CD14-positive monocyte (primary cell): ENCODE results near the gene TP53I13. TPM values are rescaled to one million over a fixed set of nuclear protein-coding genes. Genes with fewer than 3 reads are reported as not detected.

Experiments
- DNase-seq, 3 donors: peaks; one replicate each; pipeline ENCODE4 v3.0.0-alpha.2; 2011 to 2022
- H2AFZ ChIP-seq: 2 replicates; pipeline ENCODE4 v1.6.0; 2012; ENCODE audit warnings: mild to moderate bottlenecking, low read depth, low read length, inconsistent platforms; ENCODE audit not compliant: insufficient read depth, poor library complexity, severe bottlenecking
- H3K27ac ChIP-seq, 2 donors: 1 replicate in 1 of 2; 2 replicates in 1 of 2; pipeline ENCODE4 v1.5.1; 2012 to 2013; ENCODE audit warnings: low read length in 2 of 2, control low read depth in 1 of 2, inconsistent platforms in 1 of 2, low read depth in 1 of 2, mild to moderate bottlenecking in 1 of 2
- H3K27me3 ChIP-seq, 2 donors: one replicate each; pipeline versions ENCODE4 v1.6.0 to v1.6.1; 2011 to 2013; ENCODE audit warnings: low read length in 2 of 2; ENCODE audit not compliant: control insufficient read depth in 2 of 2, insufficient read depth in 2 of 2
- H3K36me3 ChIP-seq, 2 donors: replicated peaks in 1 of 2; 1 replicate in 1 of 2; 2 replicates in 1 of 2; pipeline versions ENCODE4 v1.5.1 to v1.6.1; 2012 to 2013; ENCODE audit warnings: low read length in 2 of 2, control low read depth in 1 of 2, inconsistent platforms in 1 of 2, mild to moderate bottlenecking in 1 of 2; ENCODE audit not compliant: insufficient read depth in 2 of 2, control insufficient read depth in 1 of 2
- H3K4me1 ChIP-seq, 2 donors: 1 replicate in 1 of 2; 2 replicates in 1 of 2; pipeline versions ENCODE4 v1.5.1 to v1.6.1; 2012 to 2013; ENCODE audit warnings: low read length in 2 of 2, control low read depth in 1 of 2, inconsistent platforms in 1 of 2, mild to moderate bottlenecking in 1 of 2, moderate library complexity in 1 of 2; ENCODE audit not compliant: insufficient read depth in 2 of 2, control insufficient read depth in 1 of 2
- H3K4me2 ChIP-seq: replicated peaks from 2 replicates; pipeline ENCODE3; 2012; ENCODE audit warnings: low read length, moderate library complexity, mild to moderate bottlenecking; ENCODE audit not compliant: poor library complexity, severe bottlenecking; ENCODE audit errors: extremely low read depth
- H3K4me3 ChIP-seq, 3 experiments: fragments of 200-600 bp in 1 of 3; sonication (generic) in 1 of 3; replicated peaks in 1 of 3; 1 replicate in 2 of 3; 2 replicates in 1 of 3; pipeline ENCODE4 v1.5.1; 2011 to 2013; ENCODE audit warnings: low read length in 3 of 3, mild to moderate bottlenecking in 3 of 3, control low read depth in 2 of 3, low read depth in 2 of 3, inconsistent platforms in 1 of 3, moderate library complexity in 1 of 3
- H3K79me2 ChIP-seq: 2 replicates; pipeline ENCODE4 v1.6.0; 2012; ENCODE audit warnings: mild to moderate bottlenecking, control low read depth, inconsistent platforms, low read length, moderate library complexity; ENCODE audit not compliant: insufficient read depth
- H3K9ac ChIP-seq: 2 replicates; pipeline ENCODE4 v1.6.0; 2017; ENCODE audit warnings: low read length, mild to moderate bottlenecking; ENCODE audit not compliant: insufficient read depth, poor library complexity, severe bottlenecking
- H3K9me3 ChIP-seq, 2 donors: replicated peaks in 1 of 2; 1 replicate in 1 of 2; 2 replicates in 1 of 2; pipeline versions ENCODE4 v1.5.1 to v1.6.1; 2012 to 2013; ENCODE audit warnings: low read length in 2 of 2, control low read depth in 1 of 2; ENCODE audit not compliant: control insufficient read depth in 1 of 2, insufficient read depth in 1 of 2
- H4K20me1 ChIP-seq: 2 replicates; pipeline ENCODE4 v1.6.0; 2012; ENCODE audit warnings: mild to moderate bottlenecking, low read length, control low read depth, moderate library complexity; ENCODE audit not compliant: insufficient read depth
- H3K27ac Mint-ChIP-seq, 7 donors: one replicate each; pipeline ENCODE4 v1.8.0; 2020; ENCODE audit warnings: mild to moderate bottlenecking in 7 of 7, mixed read lengths in 7 of 7, moderate library complexity in 6 of 7, inconsistent platforms in 2 of 7
- H3K27me3 Mint-ChIP-seq, 3 donors: one replicate each; pipeline ENCODE4 v1.8.0; 2021 to 2022; ENCODE audit warnings: low read depth in 3 of 3, mild to moderate bottlenecking in 3 of 3, mixed read lengths in 3 of 3, moderate library complexity in 3 of 3, inconsistent platforms in 1 of 3
- H3K36me3 Mint-ChIP-seq, 2 donors: one replicate each; pipeline ENCODE4 v1.8.0; 2020; ENCODE audit warnings: mixed read lengths in 2 of 2, inconsistent platforms in 1 of 2, mild to moderate bottlenecking in 1 of 2
- H3K4me1 Mint-ChIP-seq: one replicate; pipeline ENCODE4 v1.8.0; 2020; ENCODE audit warnings: mild to moderate bottlenecking, mixed read lengths
- H3K4me3 Mint-ChIP-seq, 2 donors: one replicate each; pipeline ENCODE4 v1.8.0; 2020; ENCODE audit warnings: mild to moderate bottlenecking in 2 of 2, mixed read lengths in 2 of 2, moderate library complexity in 1 of 2
- H3K9me3 Mint-ChIP-seq, 7 donors: one replicate each; pipeline ENCODE4 v1.8.0; 2020 to 2022; ENCODE audit warnings: mixed read lengths in 7 of 7, mild to moderate bottlenecking in 6 of 7, moderate library complexity in 6 of 7, inconsistent platforms in 2 of 7
- CTCF ChIP-seq: fragments of 200-600 bp; IDR thresholded peaks from one replicate; pipeline ENCODE4 v1.8.0; 2022; ENCODE audit warnings: antibody characterized with exemption, mild to moderate bottlenecking
- WGBS: methylation state at CpG from one replicate; pipeline ENCODE4 v1.1.5; 2013; ENCODE audit warnings: missing lambda C conversion rate; ENCODE audit not compliant: insufficient coverage; 5-methylcytosine and 5-hydroxymethylcytosine counted together
- intact Hi-C, 2 donors: fragments of 100-400 bp; cut with micrococcal nuclease; formaldehyde crosslinking; loops; one replicate each; pipeline versions ENCODE4 v1.15.0 to v1.15.1; 2023
- polyA plus RNA-seq, 3 donors: library from polyadenylated mRNA; depleted of rRNA in 1 of 3; unstranded in 2 of 3; stranded (reverse) in 1 of 3; fragments of 300-500 nt in 2 of 3; fragments of >200 nt in 1 of 3; fragmentation: Illumina TruSeq in 2 of 3; gene quantifications; 1 replicate in 2 of 3; 2 replicates in 1 of 3; pipeline ENCODE4 v1.2.3, GENCODE V29; 2012 to 2021

Gene TP53I13
- polyA plus RNA-seq, 3 donors: 9.4 to 58.6 (median 14.4) TPM

GRCh38 chr17:29590411-29591145 lies 22.1 kb downstream of the TP53I13 start:
- Histone ChIP-seq H3K27ac (no peak overlapping the region), H3K4me2 (peak overlapping the region; percentile 96), H3K9ac (no peak overlapping the region), H3K36me3 (no peaks in the 10 kb centered on the region), H3K4me3 (peak overlapping the region in 1 of 3 experiments; percentile 88), H4K20me1 (peaks cover 37% of the 10 kb centered on the region), H2AFZ (peak overlapping the region; percentile 99), H3K9me3 (no peaks in the 10 kb centered on the region), H3K4me1 (peaks cover 72 to 76% of the 10 kb centered on the region in 2 donors), H3K79me2 (peaks cover 35% of the 10 kb centered on the region), H3K27me3 (peaks cover 2 to 29% of the 10 kb centered on the region in 2 donors)
- intact Hi-C loops: no loop called here
- WGBS: 23% methylated on average over 12 of the region's 30 CpGs
- Mint-ChIP-seq H3K4me3 (peak overlapping the region; percentile 78 to 92), H3K27ac (peak overlapping the region in 2 of 7 donors; percentile 46 to 75), H3K9me3 (peaks cover 0 to 3% (median 0%) of the 10 kb centered on the region in 7 donors), H3K36me3 (no peaks in the 10 kb centered on the region), H3K4me1 (peaks cover 72% of the 10 kb centered on the region), H3K27me3 (peaks cover 24 to 45% (median 31%) of the 10 kb centered on the region in 3 donors)
- TF ChIP-seq CTCF: no peak
- no peak for DNase-seq

- Histone ChIP-seq H3K9me3 (no peaks in the 10 kb centered on the region), H3K79me2 (peaks cover 28% of the 10 kb centered on the region), H4K20me1 (peaks cover 30% of the 10 kb centered on the region), H3K27me3 (peaks cover 2 to 29% of the 10 kb centered on the region in 2 donors), H3K4me3 (peak overlapping the region in 2 of 3 experiments; percentile 23 to 88), H3K27ac (no peak overlapping the region), H3K4me2 (peak overlapping the region; percentile 96), H3K4me1 (peaks cover 65 to 70% of the 10 kb centered on the region in 2 donors), H2AFZ (peak overlapping the region; percentile 73), H3K9ac (no peak overlapping the region), H3K36me3 (no peaks in the 10 kb centered on the region)
- intact Hi-C loops: no loop called here
- no peak for TF ChIP-seq CTCF
- H3K9me3 Mint-ChIP-seq: peaks cover 0 to 3% (median 0%) of the 10 kb centered on the region in 7 donors
- H3K36me3 Mint-ChIP-seq: no peaks in the 10 kb centered on the region
- peak overlapping the region; percentile 75 to 92 for H3K4me3 Mint-ChIP-seq
- under 1% methylated on average over 26 of the region's 31 CpGs for WGBS
- H3K27ac Mint-ChIP-seq: peak overlapping the region in 1 of 7 donors; percentile 50
- peak in 1 of 3 donors; percentile 54 for DNase-seq
- peaks cover 65% of the 10 kb centered on the region for H3K4me1 Mint-ChIP-seq
- H3K27me3 Mint-ChIP-seq: peaks cover 24 to 45% (median 33%) of the 10 kb centered on the region in 3 donors
Measured at GRCh38 chr17:29591146-29591736, 22.7 kb downstream of the TP53I13 start.
